NCI-H2029 treated with DMSO at 0.1 percent for 48 hours (cell line): ENCODE data around the gene AP1S1.
"Not testable (repeated sequence)": the region's sequence is repeated elsewhere in the genome, so short reads cannot be mapped to it uniquely, and the experiment has no call there.

Source experiments
- DNase-seq: peaks from one replicate; lab custom pipeline; 2025; lab: John Stamatoyannopoulos, UW

Gene AP1S1

GRCh38 chr7:101201695-101202602 is 47.7 kb downstream of the AP1S1 start:
- DNase-seq = no peak

GRCh38 chr7:101202603-101202918 is 48.3 kb downstream of the AP1S1 start:
- no peak for DNase-seq

GRCh38 chr7:101203740-101204738 is 49.8 kb downstream of the AP1S1 start:
- DNase-seq = not testable (repeated sequence)

GRCh38 chr7:101205901-101206664 is 51.8 kb downstream of the AP1S1 start:
- DNase-seq = no peak

- no peak for DNase-seq
These were observed 52.4 kb downstream of the AP1S1 start for GRCh38 chr7:101206665-101207042.

GRCh38 chr7:101207459-101207858 is 53.2 kb downstream of the AP1S1 start:
- no peak for DNase-seq

GRCh38 chr7:101208794-101209193 is 54.5 kb downstream of the AP1S1 start:
- no peak for DNase-seq

- DNase-seq = no peak
These were observed 55.9 kb downstream of the AP1S1 start for GRCh38 chr7:101210143-101210542.
